Measurements from ENCODE around the gene ALAS2. TPM values are rescaled to one million over a fixed set of nuclear protein-coding genes. Genes with fewer than 3 reads are reported as not detected.
A peak's percentile ranks its signal among the peaks of the same experiment; 100 is the strongest.

The ALAS2 gene
- total RNA-seq, 1 donor from 2014 or later, result not detected

DNA sequence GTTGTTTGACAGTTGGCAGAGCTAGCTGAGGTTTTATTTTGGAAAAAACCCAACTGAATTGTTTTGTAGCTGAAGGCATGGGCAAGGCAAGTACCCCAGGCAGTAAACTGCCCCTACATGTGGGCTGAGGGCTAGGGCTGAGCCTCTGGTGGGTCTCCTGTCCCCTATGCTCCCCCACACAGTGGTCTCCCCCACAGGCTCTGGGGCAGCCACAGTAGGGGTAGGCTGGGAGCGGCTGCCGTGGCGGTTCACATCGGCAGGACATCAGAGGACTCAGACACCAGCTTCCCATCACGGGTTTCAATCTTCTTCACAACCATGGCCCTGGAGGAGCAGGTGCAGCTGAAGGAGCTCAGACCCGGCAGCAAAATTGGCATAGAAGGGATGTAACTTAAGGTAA is 10.7 kb upstream of the ALAS2 start:
- TF ChIP-seq, protein P1, sequence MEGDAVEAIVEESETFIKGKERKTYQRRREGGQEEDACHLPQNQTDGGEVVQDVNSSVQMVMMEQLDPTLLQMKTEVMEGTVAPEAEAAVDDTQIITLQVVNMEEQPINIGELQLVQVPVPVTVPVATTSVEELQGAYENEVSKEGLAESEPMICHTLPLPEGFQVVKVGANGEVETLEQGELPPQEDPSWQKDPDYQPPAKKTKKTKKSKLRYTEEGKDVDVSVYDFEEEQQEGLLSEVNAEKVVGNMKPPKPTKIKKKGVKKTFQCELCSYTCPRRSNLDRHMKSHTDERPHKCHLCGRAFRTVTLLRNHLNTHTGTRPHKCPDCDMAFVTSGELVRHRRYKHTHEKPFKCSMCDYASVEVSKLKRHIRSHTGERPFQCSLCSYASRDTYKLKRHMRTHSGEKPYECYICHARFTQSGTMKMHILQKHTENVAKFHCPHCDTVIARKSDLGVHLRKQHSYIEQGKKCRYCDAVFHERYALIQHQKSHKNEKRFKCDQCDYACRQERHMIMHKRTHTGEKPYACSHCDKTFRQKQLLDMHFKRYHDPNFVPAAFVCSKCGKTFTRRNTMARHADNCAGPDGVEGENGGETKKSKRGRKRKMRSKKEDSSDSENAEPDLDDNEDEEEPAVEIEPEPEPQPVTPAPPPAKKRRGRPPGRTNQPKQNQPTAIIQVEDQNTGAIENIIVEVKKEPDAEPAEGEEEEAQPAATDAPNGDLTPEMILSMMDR (conservative IDR thresholded peaks at IDR 0.05; ENCODE audit: low read depth, low read length), result no peak
- DNase-seq (ENCODE audit: low read depth), result no peak
- H3K4me3 ChIP-seq (ENCODE audit: low read depth, low read length), result no peak overlapping the region

DNA sequence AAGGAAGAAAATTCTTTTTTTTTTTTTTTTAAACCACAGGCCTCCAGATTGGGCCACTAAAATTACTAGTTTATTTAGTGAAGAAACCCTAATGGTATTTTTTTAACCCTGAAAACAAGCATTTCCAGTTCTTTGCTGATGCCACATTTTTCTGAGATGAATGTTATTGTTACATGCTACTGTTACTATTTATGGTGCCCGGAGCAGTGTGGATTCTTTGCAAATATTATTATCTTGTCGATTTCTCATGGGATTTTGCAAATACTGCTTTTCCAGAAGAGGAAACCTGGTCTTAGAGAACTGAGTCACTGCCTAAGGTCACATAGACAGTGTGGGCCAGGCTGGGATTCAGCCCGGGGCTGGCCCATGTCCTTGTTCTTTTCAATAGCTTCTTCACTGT is 8.7 kb upstream of the ALAS2 start:
- no peak for DNase-seq (ENCODE audit: low read depth)
- TF ChIP-seq, protein P1 (conservative IDR thresholded peaks at IDR 0.05; ENCODE audit: low read depth, low read length), result no peak
- no peak overlapping the region for H3K4me3 ChIP-seq (ENCODE audit: low read depth, low read length)

DNA sequence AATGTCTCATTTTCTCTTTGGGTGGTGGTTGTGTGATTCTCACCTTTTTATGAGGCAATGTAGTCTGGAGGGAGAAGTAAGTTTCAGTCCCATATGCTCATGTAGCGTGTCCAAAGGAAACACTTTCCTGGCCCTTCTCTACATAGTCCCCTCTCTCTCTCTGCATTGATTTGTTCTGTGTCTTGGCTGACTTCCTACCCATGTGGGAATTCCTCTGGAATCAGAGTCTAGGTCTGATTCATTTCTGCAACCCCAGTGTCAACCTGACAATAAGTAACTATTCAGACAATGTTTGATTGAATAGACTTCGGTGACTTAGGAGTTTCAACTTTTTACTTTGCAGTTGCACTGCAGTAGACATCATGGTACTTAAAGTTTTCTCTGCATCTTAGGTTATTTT is 2.7 kb upstream of the ALAS2 start:
- peak; percentile 56 for DNase-seq (ENCODE audit: low read depth)
- no peak overlapping the region for H3K4me3 ChIP-seq (ENCODE audit: low read depth, low read length)
- TF ChIP-seq, protein P1 (conservative IDR thresholded peaks at IDR 0.05; ENCODE audit: low read depth, low read length), result no peak

DNA sequence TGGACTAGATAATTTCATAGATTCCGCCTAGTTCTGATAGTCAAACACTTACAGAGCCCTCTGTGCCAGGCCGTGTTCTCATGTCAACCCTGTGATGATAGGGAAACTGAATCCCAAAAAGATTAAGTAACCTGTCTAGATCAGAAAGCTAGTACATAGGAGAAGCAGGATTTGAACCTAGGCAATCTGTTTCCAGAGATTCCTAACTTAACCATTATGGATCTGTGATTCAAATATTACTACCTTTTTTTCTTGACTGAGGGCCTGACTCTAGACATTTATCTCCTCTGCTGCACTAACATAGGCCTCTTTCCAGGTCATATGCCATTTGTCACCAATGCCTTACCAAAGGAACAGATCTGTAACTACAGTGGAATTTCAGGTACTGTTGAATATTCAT is 1.5 kb downstream of the ALAS2 start:
- H3K4me3 ChIP-seq (ENCODE audit: low read depth, low read length), result no peak overlapping the region
- TF ChIP-seq, protein P1 (conservative IDR thresholded peaks at IDR 0.05; ENCODE audit: low read depth, low read length), result no peak
- no peak for DNase-seq (ENCODE audit: low read depth)

DNA sequence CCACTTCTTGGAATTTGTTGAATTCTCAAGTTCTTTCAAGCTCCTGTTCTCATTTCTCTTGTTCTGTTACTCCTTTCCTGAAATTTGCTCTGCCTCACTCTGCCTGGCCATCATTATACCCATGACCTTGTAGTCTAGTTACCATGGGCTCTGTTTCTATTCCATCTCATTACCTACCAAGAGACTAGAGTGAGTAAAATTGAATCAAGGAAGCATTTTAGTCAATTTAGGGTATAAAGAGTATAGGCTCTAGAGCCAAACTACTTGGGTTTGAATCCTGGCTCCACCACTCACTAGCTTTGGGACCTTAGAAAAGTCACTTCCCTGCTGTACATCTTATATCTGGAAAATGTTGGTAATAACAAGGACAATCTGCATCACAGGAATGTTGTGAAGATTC is 2.2 kb downstream of the ALAS2 start:
- DNase-seq (ENCODE audit: low read depth), result no peak

DNA sequence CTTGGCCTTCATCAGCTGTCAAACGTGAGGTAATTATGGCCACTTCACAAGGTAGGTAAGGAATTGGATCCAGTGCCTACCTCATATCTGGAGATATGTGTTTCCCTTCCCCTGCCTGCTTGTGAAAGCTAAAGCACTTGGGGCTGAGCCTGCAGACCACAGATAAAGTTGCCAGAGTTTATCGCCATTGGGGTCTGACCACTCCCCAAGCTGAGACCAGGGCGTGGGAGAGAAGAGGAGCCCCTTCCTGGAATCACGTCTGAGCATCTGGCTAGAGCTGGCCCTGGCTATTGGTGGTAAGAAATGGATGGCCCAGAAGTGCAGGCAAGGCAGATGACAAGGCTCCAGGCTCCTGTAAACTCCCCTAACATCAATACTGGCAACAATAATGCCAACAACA is 2.7 kb downstream of the ALAS2 start:
- TF ChIP-seq, protein P1 (conservative IDR thresholded peaks at IDR 0.05; ENCODE audit: low read depth, low read length), result no peak
- no peak overlapping the region for H3K4me3 ChIP-seq (ENCODE audit: low read depth, low read length)
- no peak for DNase-seq (ENCODE audit: low read depth)

More for the DNA sequence above, 2.2 kb downstream of the ALAS2 start:
- TF ChIP-seq, protein P1 (conservative IDR thresholded peaks at IDR 0.05; ENCODE audit: low read depth, low read length), result no peak
- no peak overlapping the region for H3K4me3 ChIP-seq (ENCODE audit: low read depth, low read length)

DNA sequence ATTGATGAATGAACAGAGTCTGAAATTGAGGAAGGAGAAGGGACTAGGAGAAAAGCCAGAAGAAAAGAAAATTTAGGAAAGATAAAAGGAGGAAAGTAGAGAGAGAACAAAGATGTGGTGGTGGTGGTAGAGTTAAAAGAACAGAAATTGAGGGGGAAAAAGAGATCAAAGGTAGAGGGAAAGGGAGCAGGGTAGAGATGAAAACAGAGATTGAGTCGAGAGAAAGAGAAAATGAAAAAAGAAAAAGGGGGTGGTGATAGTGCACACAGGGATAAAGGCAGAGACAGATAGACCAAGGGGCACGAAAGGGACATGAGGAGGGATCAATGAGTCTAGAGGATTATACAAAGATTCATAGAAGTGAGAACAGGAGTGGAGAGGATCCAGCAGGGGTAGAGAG is 3.9 kb downstream of the ALAS2 start:
- TF ChIP-seq, protein P1 (conservative IDR thresholded peaks at IDR 0.05; ENCODE audit: low read depth, low read length), result no peak

More for the DNA sequence above, 3.9 kb downstream of the ALAS2 start:
- no peak for DNase-seq (ENCODE audit: low read depth)
- H3K4me3 ChIP-seq (ENCODE audit: low read depth, low read length), result no peak overlapping the region
